Measurements from ENCODE around the gene HTR1D. TPM values are rescaled to one million over a fixed set of nuclear protein-coding genes. Genes with fewer than 3 reads are reported as not detected.

HTR1D gene
- total RNA-seq, 4 donors from 2014 or later, result not detected

GRCh38 chr1:23167353-23168078, 49.8 kb downstream of the HTR1D start:
- TF ChIP-seq CTCF (IDR thresholded peaks at IDR 0.05; ENCODE audit: low read depth), result no peak

GRCh38 chr1:23166854-23167253, 50.4 kb downstream of the HTR1D start:
- no peak for TF ChIP-seq CTCF (IDR thresholded peaks at IDR 0.05; ENCODE audit: low read depth)

- no peak for TF ChIP-seq CTCF (IDR thresholded peaks at IDR 0.05; ENCODE audit: low read depth)
Observed at GRCh38 chr1:23163395-23163794, 53.9 kb downstream of the HTR1D start.

GRCh38 chr1:23159963-23160877, 57.1 kb downstream of the HTR1D start:
- TF ChIP-seq CTCF (IDR thresholded peaks at IDR 0.05; ENCODE audit: low read depth), result no peak

- no peak for TF ChIP-seq CTCF (IDR thresholded peaks at IDR 0.05; ENCODE audit: low read depth)
Observed at GRCh38 chr1:23156940-23157339, 60.4 kb downstream of the HTR1D start.

GRCh38 chr1:23152966-23153684, 64.2 kb downstream of the HTR1D start:
- no peak for TF ChIP-seq CTCF (IDR thresholded peaks at IDR 0.05; ENCODE audit: low read depth)

GRCh38 chr1:23150742-23151141, 66.6 kb downstream of the HTR1D start:
- no peak for TF ChIP-seq CTCF (IDR thresholded peaks at IDR 0.05; ENCODE audit: low read depth)
